Inferior parietal cortex (tissue), 1 donor: ENCODE data around the gene TCIRG1.
"Not testable (repeated sequence)": the region's sequence is repeated elsewhere in the genome, so short reads cannot be mapped to it uniquely, and the experiment has no call there.

Source experiments
- DNase-seq: peaks from one replicate; pipeline ENCODE4 v3.0.0-alpha.2; 2016; ENCODE audit errors: extremely low spot score

Gene TCIRG1, protein sequence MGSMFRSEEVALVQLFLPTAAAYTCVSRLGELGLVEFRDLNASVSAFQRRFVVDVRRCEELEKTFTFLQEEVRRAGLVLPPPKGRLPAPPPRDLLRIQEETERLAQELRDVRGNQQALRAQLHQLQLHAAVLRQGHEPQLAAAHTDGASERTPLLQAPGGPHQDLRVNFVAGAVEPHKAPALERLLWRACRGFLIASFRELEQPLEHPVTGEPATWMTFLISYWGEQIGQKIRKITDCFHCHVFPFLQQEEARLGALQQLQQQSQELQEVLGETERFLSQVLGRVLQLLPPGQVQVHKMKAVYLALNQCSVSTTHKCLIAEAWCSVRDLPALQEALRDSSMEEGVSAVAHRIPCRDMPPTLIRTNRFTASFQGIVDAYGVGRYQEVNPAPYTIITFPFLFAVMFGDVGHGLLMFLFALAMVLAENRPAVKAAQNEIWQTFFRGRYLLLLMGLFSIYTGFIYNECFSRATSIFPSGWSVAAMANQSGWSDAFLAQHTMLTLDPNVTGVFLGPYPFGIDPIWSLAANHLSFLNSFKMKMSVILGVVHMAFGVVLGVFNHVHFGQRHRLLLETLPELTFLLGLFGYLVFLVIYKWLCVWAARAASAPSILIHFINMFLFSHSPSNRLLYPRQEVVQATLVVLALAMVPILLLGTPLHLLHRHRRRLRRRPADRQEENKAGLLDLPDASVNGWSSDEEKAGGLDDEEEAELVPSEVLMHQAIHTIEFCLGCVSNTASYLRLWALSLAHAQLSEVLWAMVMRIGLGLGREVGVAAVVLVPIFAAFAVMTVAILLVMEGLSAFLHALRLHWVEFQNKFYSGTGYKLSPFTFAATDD

DNA sequence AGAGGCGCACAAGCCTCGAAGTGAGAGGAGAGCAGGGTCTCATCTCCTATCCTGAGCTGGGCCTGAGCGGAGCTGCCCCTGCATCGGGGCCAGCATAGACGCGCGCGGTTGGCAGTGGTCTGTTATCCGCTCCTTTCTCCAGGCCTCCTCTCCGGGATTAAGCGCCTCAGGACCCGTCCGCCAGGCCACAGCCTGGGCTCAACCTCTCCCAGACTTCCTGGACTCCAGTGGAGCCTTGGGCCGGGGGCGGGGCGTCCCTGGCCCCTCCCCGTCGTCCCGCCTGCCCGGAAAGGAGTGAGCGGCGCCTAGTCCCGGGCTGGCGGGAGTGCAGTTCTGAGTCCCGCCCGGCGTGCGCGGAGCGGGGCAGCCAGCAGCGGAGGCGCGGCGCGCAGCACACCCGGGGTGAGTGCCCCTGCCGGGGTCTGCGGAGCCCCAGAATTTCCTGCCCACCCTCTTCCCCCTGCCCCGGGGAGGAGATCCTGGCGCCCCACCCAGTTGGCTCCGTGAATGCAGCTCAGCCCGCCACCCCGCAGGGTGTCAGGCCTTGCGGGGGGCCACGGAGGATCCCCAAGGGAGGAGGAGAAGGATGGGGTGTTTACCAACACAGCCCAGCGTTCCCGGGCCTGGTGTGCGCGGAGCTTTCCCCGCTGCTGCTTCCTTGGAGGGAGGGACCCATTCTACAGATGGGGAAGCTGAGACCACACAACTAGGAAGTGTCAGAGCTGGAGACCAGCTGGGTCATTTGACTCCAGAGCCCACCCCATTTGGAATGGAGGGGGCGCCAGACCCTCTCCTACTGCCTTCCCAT, at the start of gene TCIRG1:
TCIRG1 (plus strand) TSS at position 308 of the 808 bp plus-strand sequence. CDS start 2,247 bp downstream, outside the sequence.
- no peak for DNase-seq

DNA sequence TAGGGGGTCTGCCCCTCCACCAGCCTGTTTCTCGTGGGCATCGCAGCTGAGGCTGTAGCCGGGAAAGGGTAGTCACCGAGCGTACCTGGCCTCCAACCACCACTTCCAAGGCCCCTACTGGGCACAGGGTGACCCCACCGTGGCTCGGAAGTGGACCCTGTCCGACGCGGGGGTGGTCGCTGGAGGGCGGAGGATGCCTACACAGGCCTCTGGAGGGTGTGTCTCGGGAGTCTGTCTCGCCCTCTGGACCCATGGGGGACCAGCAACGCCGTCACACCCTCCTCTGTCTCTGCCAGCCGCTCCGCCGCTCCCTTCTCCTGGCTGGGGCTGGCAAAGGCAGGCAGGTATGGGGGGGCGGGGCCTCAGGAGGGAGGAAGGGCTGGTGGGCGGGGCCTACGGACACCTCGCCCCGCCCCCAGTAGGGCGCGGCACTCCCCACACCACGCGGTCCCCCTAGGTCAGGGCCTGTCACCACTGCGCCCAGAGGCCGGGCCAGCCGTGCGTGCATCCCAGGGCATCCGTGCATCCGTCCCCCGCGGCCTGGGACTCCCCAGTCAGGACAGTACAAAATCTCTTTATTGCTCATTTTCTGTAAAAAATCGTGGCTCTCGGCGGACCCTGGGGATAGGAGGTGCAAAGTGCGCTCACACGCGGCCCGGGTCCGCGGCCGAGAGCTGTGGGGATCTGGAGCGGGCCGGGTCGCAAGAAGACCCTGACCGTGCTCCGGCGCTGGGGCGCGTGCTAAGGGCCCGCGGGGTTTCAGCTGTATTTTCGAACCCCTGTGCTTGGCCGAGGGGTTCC, 48.1 kb upstream of the TCIRG1 start:
- not testable (repeated sequence) for DNase-seq

DNA sequence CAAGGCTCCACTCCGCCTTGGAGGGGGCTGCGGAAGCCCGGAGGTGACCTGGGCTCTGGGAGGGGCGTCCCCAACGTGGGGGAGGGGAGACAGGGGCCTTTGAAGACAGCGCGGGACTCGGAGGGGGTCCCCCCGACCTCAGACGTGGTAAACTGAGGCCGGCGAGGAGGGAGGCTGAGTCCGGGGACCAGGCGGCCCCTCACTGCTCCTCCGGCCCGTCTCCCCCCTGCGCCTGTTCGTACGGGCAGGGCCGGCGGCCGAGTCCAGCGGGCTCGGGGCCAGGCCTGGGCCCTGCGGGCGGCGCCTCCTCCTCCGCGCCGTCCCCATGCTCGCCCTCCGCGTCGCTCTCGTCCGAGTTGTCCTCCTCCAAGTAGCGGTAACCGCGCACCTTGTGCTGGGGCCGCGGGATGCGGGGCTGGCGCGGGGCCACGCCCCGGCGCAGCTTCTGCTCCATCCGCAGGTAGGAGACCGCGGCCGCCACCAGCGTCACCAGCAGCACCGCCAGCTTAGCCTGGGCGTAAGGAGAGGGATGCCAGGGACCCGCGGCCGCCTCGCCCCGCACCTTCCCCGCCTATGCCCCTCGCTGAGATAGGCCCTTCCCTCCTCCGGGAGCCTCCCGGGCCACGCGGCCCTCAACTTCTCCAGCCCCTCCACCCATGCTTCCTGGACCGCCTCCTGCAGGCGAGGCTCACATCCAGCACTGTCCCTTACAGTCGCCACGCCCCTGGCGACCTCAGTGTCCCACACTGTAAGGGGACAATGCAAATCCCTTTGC, 47.3 kb upstream of the TCIRG1 start:
- DNase-seq = not testable (repeated sequence)

DNA sequence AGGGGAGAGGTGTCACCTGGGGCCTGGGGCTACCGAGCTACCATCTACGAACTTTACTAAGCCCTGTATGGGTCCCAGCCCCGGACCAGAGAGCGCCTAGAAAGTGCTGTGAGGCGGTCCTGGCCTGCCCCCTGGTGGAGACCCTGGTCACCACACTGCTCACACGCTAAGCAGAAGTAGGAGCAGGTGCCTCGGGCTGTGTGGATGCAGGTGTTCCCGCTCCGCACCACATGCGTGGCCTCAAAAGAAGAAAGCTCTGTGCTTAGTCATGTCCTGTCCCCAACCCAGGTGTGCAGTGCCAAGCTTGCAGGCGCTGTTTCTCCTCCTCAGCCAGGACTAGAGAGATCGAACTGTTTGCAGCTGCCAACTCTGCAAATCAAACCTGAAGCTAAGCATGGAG, 45.0 kb upstream of the TCIRG1 start:
- not testable (repeated sequence) for DNase-seq

DNA sequence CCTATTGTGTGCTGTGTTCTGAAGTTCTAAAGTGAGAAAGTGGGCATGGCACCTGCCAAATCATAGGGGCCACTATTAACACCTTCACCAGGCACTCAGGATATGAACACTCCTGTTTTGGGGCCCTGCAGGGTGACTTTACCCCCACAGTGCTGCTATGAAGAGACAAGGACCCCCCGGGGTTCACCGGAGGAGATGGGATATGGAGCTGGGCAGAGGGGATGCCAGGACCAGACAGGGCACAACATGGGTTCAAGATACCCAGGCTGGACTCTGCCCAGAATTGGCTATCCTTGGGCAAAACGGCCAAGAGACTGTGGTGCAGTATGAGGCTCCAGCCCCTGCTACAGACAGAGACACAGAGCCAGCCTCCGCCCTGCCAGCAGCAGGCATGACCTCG, 44.4 kb upstream of the TCIRG1 start:
- DNase-seq = not testable (repeated sequence)

DNA sequence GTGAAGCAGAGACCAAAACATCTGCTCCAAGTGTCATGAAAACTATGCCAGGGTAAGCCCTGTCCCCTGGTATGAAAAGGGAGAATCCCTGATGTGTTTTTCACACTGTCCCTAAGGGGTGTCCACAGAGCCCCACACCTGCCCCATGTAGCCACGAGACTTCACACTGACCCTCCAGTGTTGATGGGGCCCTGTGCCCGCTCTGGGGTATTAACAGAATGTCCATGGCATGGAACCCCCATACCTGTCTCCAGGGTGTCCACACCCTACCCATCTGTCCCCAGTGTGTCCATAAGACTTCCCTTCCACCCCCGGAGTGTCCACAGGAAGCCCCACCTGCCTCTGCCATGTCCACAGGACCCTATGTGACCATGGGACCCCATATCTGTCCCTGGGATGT, 43.7 kb upstream of the TCIRG1 start:
- DNase-seq = not testable (repeated sequence)

DNA sequence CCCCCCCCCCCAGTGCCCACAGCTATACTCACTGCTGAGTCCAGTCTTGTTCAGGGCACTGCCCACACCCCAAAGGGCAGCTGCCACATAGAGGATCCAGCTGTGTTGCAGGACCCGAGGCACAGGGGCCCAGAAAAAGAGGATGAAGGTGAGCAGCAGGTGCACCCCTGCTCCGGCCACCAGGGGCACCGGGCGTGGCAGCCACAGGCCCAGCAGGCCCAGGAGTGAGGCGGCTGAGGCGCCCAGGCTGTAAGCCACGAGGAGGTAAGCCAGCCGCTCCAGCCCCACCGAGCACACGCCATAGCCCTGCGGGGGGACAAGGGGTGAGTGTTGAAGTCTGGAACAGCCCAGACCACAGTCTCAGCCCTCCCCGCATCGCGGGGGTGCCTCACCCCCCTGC, 43.2 kb upstream of the TCIRG1 start:
- DNase-seq = not testable (repeated sequence)

DNA sequence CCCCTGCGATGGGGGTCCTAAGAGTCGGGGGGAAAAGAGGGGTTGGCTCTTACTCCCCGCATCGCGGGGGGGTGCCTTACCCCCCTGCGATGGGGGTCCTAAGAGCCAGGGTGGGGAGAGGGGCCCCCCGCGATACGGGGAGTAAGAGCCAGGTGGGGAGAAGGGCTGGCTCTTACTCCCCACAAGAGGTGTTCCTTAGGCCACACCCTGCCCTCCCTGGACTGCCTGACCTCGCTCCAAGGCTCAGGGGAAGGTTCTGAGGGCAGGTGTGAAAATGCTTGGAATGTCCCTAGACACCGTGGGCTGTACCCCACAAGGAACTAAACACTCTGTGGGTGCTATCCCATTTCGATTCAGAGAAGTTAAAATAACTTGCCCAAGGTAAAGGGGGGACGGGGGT, 42.8 kb upstream of the TCIRG1 start:
- no peak for DNase-seq

DNA sequence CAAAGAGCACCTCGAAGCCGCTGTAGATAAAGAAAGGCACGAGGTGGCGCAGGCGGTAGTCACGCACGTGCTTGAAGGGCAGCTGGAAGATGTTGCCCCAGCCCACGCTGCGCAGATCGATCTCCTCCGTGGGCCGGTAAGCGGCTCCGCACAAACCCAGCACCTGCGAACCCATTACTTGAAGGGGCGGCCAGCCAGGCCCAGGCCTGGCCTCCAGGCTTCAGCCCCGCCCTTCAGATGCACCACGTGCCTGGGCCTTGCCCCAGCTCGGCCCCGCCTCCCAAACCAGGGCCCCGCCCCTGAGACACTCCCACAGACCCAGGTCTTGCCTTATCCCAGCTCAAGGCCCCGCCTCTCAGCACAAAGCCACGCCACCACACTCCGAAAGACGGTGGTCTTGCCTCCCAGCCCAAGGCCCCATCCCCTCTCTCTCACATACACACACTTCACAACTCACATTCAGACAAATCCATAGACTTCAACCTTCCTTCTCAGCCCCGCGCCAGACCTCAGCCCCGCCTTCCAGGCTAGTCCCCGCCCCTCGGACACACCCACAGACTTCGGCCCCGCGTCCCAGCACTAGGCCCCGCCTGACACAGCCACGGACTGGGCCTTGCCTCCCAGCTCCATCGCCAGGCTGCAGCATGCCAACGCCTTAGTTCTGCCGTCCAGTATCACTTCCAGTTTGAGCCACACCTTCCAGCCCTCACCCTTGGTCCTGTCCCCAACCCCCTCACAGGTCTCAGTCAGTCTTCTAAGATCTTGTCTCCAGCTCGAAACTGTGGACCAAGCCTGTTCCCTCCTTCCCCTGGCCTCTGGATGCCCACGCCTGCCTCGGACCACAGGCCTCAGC, 42.0 kb upstream of the TCIRG1 start:
- no peak for DNase-seq

DNA sequence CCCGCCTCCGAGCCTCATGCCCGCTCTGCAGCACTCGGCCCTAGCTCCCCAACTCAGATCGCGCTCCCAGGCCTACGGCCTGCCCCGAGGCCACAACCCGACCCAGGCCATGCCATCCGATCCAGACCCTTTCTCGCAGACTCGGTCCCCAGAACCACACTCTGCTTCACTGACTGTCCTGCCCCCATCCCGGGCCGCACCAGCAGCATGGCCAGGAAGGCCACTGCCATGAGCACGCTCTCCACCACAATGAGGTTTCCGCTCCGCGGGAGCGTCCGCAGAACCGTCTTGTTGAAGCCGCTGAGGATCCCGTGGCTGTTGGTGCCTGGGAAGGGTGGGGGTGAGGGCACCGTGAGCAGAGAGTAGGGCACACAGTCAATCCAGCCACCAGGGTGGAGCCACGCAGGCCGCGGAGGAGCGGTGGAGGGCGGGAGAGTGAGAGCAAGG, 41.3 kb upstream of the TCIRG1 start:
- DNase-seq = no peak

DNA sequence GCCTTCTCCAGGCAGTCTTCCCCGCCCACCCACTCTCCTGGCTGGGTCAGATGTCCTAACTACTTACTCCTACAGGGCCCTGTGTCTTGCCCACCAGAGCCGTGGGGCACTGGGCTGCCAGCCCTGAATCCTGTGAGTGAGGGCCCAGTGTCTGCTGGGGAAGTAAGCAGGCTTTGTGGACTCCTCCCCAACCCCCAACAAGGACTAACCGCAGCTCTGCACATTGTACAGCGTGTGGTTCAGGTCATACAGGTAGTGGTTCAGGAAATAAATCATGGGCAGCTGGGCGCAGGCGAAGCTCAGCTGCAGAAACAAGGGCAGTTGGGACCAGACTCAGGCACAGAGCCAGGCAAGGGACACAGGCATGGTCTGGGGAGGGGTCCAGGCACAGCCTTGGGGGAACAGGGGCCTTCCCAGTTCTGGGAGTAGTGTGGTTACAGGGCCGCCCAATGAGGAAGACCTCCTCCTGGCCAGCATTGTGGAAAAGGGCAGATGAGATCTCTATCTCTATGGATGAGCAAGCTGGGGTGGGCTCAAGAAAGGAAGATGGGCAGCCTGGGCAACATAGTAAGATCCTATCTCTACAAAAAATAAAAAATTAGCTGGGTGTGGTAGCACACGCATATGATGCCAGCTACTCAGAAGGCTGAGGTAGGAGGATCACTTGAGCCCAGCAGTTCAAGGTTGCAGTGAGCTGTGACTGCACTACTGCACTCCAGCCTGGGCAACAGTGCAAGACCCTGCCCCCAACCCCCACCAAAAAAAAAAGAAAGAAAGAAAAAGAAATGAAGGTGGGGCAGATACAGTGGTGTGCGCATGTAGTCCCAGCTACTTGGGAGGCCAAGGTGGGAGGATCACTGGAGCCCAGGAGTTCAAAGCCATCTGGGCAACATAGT, 40.4 kb upstream of the TCIRG1 start:
- no peak for DNase-seq

DNA sequence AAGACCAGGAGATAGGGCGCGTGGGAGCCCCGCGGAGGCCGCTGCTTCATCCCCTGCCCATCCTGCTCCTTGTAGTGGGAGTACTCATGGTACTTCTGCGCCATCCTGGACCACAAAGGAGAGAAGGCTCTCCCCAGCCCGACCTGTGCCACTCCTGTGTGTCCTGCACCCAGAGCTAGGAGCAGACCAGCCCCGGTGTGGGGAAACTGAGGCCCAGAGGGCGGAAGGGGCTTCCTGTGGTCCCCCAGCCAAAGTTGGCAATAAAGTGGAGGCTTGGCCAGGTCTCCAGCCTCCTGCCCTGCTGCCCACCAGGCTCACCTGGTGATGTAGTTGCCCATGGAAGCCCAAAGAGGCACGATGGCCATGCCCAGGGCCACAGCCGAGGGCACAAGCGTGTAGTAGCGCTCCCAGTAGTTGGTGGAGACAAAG, 39.6 kb upstream of the TCIRG1 start:
- DNase-seq = no peak

DNA sequence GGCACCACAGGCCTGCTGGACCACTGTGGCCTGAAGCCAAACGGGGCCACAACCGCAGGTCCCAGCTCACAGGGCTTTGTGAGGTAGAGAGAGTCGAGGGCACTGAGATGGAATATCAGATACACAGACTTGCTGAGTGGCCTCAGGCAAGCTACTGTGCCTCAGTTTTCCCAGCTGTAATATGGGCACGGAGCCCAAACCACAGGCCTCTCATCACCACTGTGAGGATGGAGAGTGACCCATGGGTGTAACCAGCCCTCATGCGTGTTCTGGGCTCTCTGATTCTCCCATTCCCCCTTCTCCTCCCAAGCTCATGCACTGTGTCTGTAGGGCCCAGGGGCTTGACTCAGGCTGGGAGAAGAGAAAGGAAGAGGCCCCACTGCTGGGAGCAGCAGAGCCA, 39.1 kb upstream of the TCIRG1 start:
- DNase-seq = no peak

DNA sequence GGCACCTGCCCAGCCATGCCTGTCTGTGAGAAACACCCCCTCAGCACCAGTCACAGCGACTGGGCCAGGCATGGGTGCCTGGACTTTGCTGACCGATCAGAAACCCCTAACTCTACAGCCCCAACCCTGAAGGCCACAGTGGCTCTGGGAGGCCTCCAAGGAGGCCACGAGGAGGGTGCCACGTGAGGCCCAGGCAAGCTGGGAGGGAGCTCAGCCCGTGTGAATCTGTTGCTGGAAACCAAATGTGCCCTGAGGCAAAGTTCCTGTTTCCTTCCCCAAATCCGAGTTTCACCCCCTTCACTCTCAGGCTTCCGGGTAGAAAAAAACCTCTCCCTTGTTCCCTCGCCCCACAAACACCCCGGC, 36.3 kb upstream of the TCIRG1 start:
- no peak for DNase-seq

DNA sequence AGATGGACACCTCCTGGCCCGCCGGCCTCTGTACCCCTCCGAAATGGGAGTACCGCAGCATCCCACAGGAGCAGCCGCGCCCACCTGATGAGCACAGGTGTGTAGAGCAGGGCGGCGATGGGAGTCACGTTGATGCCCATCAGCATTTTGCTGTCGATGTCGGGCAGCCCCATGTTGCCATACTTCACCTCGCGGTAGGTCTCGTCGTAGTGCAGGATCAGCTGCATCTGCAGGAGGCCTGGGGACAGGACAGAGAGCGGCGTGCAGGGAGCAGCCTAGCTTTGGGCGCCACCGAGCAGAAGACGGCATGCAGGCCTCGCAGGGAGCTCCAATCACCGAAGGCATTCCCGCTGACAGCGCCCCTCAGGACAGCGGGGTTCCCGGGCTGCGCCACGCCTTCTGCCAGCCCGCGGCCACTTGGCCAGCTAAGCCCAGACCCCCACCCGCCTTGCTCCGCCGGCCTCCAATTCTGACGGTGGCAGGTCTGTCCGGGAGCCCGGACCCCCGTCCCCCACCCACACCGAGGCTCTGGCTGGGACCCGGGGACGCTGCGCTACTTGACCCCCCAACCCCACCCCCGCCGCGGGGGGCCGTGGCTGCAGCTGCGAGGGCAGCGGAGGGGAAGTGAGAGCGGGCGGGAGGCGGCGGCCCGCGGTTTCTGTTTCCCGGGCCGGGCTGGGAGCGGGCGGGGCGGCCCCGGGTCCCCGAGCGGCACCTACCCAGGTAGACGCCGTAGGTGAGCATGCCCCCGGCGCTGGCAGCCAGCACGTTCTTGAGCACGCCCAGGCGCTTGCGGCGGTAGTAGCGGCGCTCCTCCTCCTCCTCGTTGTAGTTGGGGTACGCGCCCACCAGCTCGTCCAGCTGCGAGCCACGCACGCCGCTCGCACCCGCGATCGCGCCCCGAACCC, 35.6 kb upstream of the TCIRG1 start:
- no peak for DNase-seq

DNA sequence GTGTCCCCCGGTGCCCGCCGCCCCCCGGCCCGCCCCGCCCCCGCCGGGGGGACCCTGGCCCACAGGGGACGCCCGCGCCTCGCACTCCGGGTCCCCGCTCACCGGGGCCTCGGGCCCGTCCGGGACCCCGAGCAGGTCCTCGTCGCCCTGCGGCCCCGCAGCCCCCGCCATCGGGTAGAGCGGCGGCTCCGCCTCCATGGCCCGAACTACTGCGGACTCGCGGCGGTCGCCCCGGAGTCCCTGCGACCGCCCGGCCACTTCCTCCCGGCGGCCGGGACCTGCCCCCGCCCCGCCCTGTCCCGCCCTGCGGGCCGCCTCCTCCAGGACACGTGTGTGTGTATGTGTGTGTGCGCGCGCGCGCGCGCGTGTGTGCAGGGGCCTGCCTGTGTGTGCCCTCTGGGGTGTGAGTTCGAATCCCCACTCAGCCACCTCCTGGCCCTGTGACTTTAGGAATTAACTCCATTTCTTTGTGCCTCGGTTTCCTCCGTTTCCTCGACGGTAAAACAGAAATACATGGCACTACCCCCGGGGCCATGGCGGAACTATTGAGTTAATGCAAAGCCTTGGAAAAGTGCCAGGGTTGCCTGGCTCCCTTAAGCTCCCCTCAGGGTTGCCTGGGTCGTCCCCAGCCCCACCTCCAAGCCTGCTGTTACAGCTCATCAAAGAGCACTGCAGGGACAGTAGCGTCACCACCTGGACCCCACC, 34.8 kb upstream of the TCIRG1 start, which contains the start of gene UNC93B1:
UNC93B1 (minus strand) TSS at position 252 of the 705 bp plus-strand sequence; CDS start at position 198, 54 bp downstream.
- DNase-seq = no peak
